ENCODE results near the gene ANKRD55.
"Not testable (repeated sequence)": the region's sequence is repeated elsewhere in the genome, so short reads cannot be mapped to it uniquely, and the experiment has no call there.

- TF ChIP-seq, protein P1, sequence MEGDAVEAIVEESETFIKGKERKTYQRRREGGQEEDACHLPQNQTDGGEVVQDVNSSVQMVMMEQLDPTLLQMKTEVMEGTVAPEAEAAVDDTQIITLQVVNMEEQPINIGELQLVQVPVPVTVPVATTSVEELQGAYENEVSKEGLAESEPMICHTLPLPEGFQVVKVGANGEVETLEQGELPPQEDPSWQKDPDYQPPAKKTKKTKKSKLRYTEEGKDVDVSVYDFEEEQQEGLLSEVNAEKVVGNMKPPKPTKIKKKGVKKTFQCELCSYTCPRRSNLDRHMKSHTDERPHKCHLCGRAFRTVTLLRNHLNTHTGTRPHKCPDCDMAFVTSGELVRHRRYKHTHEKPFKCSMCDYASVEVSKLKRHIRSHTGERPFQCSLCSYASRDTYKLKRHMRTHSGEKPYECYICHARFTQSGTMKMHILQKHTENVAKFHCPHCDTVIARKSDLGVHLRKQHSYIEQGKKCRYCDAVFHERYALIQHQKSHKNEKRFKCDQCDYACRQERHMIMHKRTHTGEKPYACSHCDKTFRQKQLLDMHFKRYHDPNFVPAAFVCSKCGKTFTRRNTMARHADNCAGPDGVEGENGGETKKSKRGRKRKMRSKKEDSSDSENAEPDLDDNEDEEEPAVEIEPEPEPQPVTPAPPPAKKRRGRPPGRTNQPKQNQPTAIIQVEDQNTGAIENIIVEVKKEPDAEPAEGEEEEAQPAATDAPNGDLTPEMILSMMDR (conservative IDR thresholded peaks at IDR 0.05; ENCODE audit: low read depth, low read length) = not testable (repeated sequence)
- TF ChIP-seq EZH2phosphoT487 (IDR thresholded peaks at IDR 0.05; ENCODE audit: borderline replicate concordance, low read length) = not testable (repeated sequence)
Measured at GRCh38 chr5:56223298-56223697, 9.8 kb downstream of the ANKRD55 start.
